Measurements from ENCODE around the gene GOLGA6A. TPM values are rescaled to one million over a fixed set of nuclear protein-coding genes. Genes with fewer than 3 reads are reported as not detected.
A peak's percentile ranks its signal among the peaks of the same experiment; 100 is the strongest.

The GOLGA6A gene
- total and polyA plus RNA-seq, 9 of the 15 experiments (the other 6 are each of a cell fraction or from before 2014, with no cell fraction given), result not detected

- TF ChIP-seq NFRKB (IDR thresholded peaks at IDR 0.05; ENCODE audit: low read depth), result no peak
- peak; percentile 38; the same call in 1 of the 2 replicates for TF ChIP-seq MYC (IDR thresholded peaks at IDR 0.05; ENCODE audit: low read depth, low read length)
- TF ChIP-seq MYC (CRISPR knock-in tag; IDR thresholded peaks at IDR 0.05; ENCODE audit: borderline replicate concordance, low read depth), result no peak
- TF ChIP-seq MAZ (CRISPR knock-in tag; conservative IDR thresholded peaks at IDR 0.05 in 1 of 2, IDR thresholded peaks at IDR 0.05 in 1 of 2), result peak; percentile 25 to 46; a peak in 2 of 4 replicates
- TF ChIP-seq ZBTB7A (IDR thresholded peaks at IDR 0.05; ENCODE audit: borderline replicate concordance, control insufficient read depth, low read depth, low read length), result peak; percentile 62; the same call in 1 of the 2 replicates
- TF ChIP-seq CTCF (IDR thresholded peaks at IDR 0.05 in 2 of 3, conservative IDR thresholded peaks at IDR 0.05 in 1 of 3; ENCODE audit: insufficient read depth in 2 of 3, low read depth in 1 of 3, low read length in 3 of 3), result peak; percentile 52 to 74 (median 68)
- no peak for TF ChIP-seq HOMEZ (CRISPR knock-in tag; IDR thresholded peaks at IDR 0.05)
- no peak for TF ChIP-seq TRIM28 (IDR thresholded peaks at IDR 0.05)
- TF ChIP-seq VEZF1 (CRISPR knock-in tag; IDR thresholded peaks at IDR 0.05), result peak; percentile 92
- TF ChIP-seq TAL1 (IDR thresholded peaks at IDR 0.05), result no peak
- peak in 1 of 2 experiments; percentile 57; a peak in 2 of 4 replicates for TF ChIP-seq RAD21 (CRISPR knock-in tag; conservative IDR thresholded peaks at IDR 0.05 in 1 of 2, IDR thresholded peaks at IDR 0.05 in 1 of 2)
- TF ChIP-seq SPI1 (IDR thresholded peaks at IDR 0.05; ENCODE audit: borderline replicate concordance, low read depth, low read length), result no peak
- TF ChIP-seq SRF (CRISPR knock-in tag; IDR thresholded peaks at IDR 0.05), result no peak
- peak; percentile 92 for TF ChIP-seq ZNF165 (CRISPR knock-in tag; IDR thresholded peaks at IDR 0.05; ENCODE audit: borderline replicate concordance)
- no peak for TF ChIP-seq SLC30A9 (CRISPR knock-in tag; IDR thresholded peaks at IDR 0.05)
- TF ChIP-seq RNF219 (CRISPR knock-in tag; IDR thresholded peaks at IDR 0.05), result no peak
- peak; percentile 50; the same call in 1 of the 2 replicates for TF ChIP-seq TFAP4 (CRISPR knock-in tag; IDR thresholded peaks at IDR 0.05; ENCODE audit: borderline replicate concordance)
- TF ChIP-seq IRF2 (CRISPR knock-in tag; IDR thresholded peaks at IDR 0.05), result no peak
- no peak for TF ChIP-seq ZNF140 (CRISPR knock-in tag; IDR thresholded peaks at IDR 0.05)
Observed at GRCh38 chr15:74053941-74054529, 28.3 kb downstream of the GOLGA6A start (continued).

Data from K562 (cell line).